Mesenchymal stem cell (in vitro differentiated cells and primary cell): ENCODE measurements around the gene SH3BP5L. TPM values are rescaled to one million over a fixed set of nuclear protein-coding genes. Genes with fewer than 3 reads are reported as not detected.

Experiments
- small RNA-seq: library from polyadenylated mRNA; stranded (forward); fragments of <200 nt; extraction: miRNeasy Mini kit (QIAGEN cat#:217004); gene quantifications from one replicate; pipeline ENCODE3, GENCODE V24; 2013; ENCODE audit warnings: low read depth

The SH3BP5L gene

Small RNAs within 50 kb of the gene (small RNA-seq; reads per million reads assigned to genes)
- not detected for gene MIR3124
